Coronary artery (tissue), 2 donors: ENCODE results near the gene SH3BP5.

Source experiments
- DNase-seq: peaks from one replicate; pipeline ENCODE4 v3.0.0-alpha.2; 2017; ENCODE audit warnings: low spot score
- H3K27ac ChIP-seq, 2 donors: fragments of 200-600 bp; sonication (generic); one replicate each; pipeline ENCODE4 v1.5.1; 2016 to 2019
- H3K4me3 ChIP-seq: fragments of 200-600 bp; sonication (generic); 2 replicates; pipeline ENCODE4 v1.5.1; 2016; ENCODE audit warnings: mild to moderate bottlenecking, moderate library complexity
- TF ChIP-seq, protein P1 (sequence below): fragments of 200-600 bp; sonication (generic); IDR thresholded peaks from one replicate; pipeline ENCODE4 v1.5.1; 2019; ENCODE audit warnings: antibody characterized with exemption

SH3BP5 gene

GRCh38 chr3:15255215-15255614, 77.2 kb downstream of the SH3BP5 start:
- TF ChIP-seq, protein P1, sequence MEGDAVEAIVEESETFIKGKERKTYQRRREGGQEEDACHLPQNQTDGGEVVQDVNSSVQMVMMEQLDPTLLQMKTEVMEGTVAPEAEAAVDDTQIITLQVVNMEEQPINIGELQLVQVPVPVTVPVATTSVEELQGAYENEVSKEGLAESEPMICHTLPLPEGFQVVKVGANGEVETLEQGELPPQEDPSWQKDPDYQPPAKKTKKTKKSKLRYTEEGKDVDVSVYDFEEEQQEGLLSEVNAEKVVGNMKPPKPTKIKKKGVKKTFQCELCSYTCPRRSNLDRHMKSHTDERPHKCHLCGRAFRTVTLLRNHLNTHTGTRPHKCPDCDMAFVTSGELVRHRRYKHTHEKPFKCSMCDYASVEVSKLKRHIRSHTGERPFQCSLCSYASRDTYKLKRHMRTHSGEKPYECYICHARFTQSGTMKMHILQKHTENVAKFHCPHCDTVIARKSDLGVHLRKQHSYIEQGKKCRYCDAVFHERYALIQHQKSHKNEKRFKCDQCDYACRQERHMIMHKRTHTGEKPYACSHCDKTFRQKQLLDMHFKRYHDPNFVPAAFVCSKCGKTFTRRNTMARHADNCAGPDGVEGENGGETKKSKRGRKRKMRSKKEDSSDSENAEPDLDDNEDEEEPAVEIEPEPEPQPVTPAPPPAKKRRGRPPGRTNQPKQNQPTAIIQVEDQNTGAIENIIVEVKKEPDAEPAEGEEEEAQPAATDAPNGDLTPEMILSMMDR, result no peak
- Histone ChIP-seq H3K27ac (no peak overlapping the region), H3K4me3 (no peak overlapping the region)
- DNase-seq, result peak; percentile 46

DNA sequence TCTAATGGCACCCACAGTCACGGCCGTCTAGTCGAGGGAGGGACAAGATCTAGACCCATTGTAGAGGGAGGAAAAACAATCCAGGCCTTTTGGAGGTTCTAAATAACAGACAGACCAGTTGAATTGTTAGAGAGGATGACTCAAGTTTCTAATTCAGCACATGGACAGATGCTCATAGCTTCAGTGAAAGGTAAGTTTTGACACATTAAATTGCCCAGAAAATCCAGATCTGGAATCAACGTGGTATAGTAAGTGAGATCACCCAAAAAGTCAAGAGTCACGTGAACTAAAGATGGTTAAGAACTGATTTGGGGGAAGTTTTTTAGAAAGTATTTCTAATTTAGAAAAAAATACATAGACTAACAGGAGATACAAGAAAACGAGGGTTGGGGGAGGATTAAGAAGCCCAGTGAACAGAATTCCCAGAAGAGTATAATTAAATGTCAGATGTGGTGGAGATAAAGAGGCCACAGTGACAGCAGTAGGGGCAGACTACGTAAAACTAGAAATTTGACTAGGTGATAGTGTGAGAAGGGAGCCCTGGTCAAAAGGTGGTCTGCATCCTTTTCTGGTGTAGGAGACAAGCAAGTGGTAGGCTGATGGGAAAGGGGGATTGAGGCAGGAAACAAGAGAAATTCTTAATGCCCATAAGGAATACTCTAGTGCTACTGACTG, 79.2 kb downstream of the SH3BP5 start:
- no peak for DNase-seq
- TF ChIP-seq, protein P1, result no peak
- Histone ChIP-seq H3K27ac (no peak overlapping the region), H3K4me3 (no peak overlapping the region)

GRCh38 chr3:15246186-15246585, 86.2 kb downstream of the SH3BP5 start:
- Histone ChIP-seq H3K27ac (no peak overlapping the region), H3K4me3 (no peak overlapping the region)
- DNase-seq, result no peak
- TF ChIP-seq, protein P1, result no peak

- DNase-seq, result no peak
- Histone ChIP-seq H3K27ac (no peak overlapping the region), H3K4me3 (no peak overlapping the region)
- TF ChIP-seq, protein P1, result no peak
Observed at GRCh38 chr3:15243822-15244482, 88.4 kb downstream of the SH3BP5 start.

DNA sequence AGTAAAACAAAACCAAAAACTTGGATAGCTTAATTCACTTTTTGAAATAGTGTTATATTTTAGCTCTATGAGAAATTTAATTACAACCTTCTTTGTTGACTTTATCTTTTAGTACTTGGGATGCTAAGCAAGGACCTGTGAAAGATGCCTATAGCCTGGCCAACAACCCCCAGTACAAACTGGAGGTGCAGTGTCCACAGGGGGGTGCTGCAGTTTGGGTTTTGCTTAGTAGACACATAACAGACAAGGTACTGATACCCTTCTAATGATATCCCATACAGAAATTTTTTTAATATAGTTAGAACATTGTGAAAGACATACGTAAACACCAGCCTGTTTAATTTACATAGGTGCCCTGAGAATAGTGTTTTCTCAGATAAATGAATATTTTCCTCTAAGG, 91.0 kb downstream of the SH3BP5 start:
- DNase-seq, result no peak
- TF ChIP-seq, protein P1, result no peak

GRCh38 chr3:15229262-15229661, 103.1 kb downstream of the SH3BP5 start:
- TF ChIP-seq, protein P1, result no peak
- Histone ChIP-seq H3K27ac (no peak overlapping the region), H3K4me3 (no peak overlapping the region)
- no peak for DNase-seq

More for the DNA sequence above, 91.0 kb downstream of the SH3BP5 start:
- no peak overlapping the region for H3K4me3 ChIP-seq
- H3K27ac ChIP-seq, result no peak overlapping the region

DNA sequence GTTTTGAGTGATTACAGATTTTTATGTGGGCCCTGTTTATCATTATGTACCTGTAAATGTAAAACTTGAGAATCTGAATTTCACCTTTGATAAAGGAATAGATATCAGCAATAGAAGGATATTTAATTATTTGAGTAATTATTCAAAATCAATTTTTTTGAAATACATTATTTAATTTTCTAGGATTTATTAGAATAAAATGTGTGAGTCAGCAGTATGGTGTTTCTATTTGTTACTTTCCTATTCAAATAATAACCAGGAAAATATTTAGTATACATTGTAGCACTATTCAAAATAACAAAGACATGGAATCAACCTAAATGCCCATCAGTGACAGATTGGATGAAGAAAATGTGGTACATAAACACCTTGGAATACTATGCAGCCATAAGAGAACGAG, 104.2 kb downstream of the SH3BP5 start:
- DNase-seq, result no peak
- TF ChIP-seq, protein P1, result no peak
- no peak overlapping the region for H3K4me3 ChIP-seq
- H3K27ac ChIP-seq, result no peak overlapping the region
